Activated CD8-positive, alpha-beta T cell treated with anti-CD3 and anti-CD28 coated beads for 36 hours (primary cell): ENCODE measurements around the gene KLHDC3. TPM values are rescaled to one million over a fixed set of nuclear protein-coding genes. Genes with fewer than 3 reads are reported as not detected.

Source experiments
- ATAC-seq: fragments of 200-7000 bp; cut with Tn5 transposase; one replicate; pipeline ENCODE4 v1.10.0; 2021; ENCODE audit warnings: mild to moderate bottlenecking, moderate library complexity
- CTCF ChIA-PET: fragments of 350-600 bp; sonication (Branson Sonifier 250); formaldehyde crosslinking; loops from one replicate; lab custom pipeline; 2021; ENCODE audit warnings: antibody characterized with exemption; lab: Charles Lee
- POLR2A ChIA-PET: fragments of 350-600 bp; sonication (Branson Sonifier 250); formaldehyde crosslinking; loops from one replicate; lab custom pipeline; 2021; ENCODE audit warnings: antibody characterized with exemption; lab: Charles Lee
- DNase-seq: peaks from one replicate; pipeline ENCODE4 v3.0.0-alpha.2; 2020
- H3K27ac Mint-ChIP-seq: one replicate; pipeline ENCODE4 v1.8.0; 2021; ENCODE audit warnings: mild to moderate bottlenecking, mixed read lengths
- H3K27me3 Mint-ChIP-seq: one replicate; pipeline ENCODE4 v1.8.0; 2021; ENCODE audit warnings: mixed read lengths
- H3K36me3 Mint-ChIP-seq: one replicate; pipeline ENCODE4 v1.8.0; 2021; ENCODE audit warnings: low read depth, mixed read lengths
- H3K4me1 Mint-ChIP-seq: one replicate; pipeline ENCODE4 v1.8.0; 2021; ENCODE audit warnings: low read depth, mixed read lengths
- H3K4me3 Mint-ChIP-seq: one replicate; pipeline ENCODE4 v1.8.0; 2021; ENCODE audit warnings: mild to moderate bottlenecking, moderate library complexity, mixed read lengths
- H3K9me3 Mint-ChIP-seq: one replicate; pipeline ENCODE4 v1.8.0; 2021; ENCODE audit warnings: mixed read lengths
- intact Hi-C: fragments of 100-400 bp; cut with micrococcal nuclease; formaldehyde crosslinking; loops from one replicate; pipeline ENCODE4 v1.10.0; 2022
- total RNA-seq, 2 experiments: library from RNA; stranded (reverse); gene quantifications; one replicate each; pipeline ENCODE4 v1.2.3, GENCODE V29; 2021
- TF ChIP-seq, protein P1 (sequence below): fragments of 200-600 bp; IDR thresholded peaks from one replicate; pipeline ENCODE4 v1.8.0; 2022; ENCODE audit warnings: antibody characterized with exemption, mild to moderate bottlenecking

Gene KLHDC3
- total RNA-seq, 2 experiments from 2014 or later, result 58.6 to 64.0 TPM

GRCh38 chr6:42969431-42969830 lies 44.6 kb upstream of the KLHDC3 start:
- CTCF ChIA-PET, result no interaction called here
- intact Hi-C loops, result no loop called here
- H3K4me3 Mint-ChIP-seq, result no peak overlapping the region

GRCh38 chr6:42969934-42970333 lies 44.1 kb upstream of the KLHDC3 start:
- TF ChIP-seq, protein P1, sequence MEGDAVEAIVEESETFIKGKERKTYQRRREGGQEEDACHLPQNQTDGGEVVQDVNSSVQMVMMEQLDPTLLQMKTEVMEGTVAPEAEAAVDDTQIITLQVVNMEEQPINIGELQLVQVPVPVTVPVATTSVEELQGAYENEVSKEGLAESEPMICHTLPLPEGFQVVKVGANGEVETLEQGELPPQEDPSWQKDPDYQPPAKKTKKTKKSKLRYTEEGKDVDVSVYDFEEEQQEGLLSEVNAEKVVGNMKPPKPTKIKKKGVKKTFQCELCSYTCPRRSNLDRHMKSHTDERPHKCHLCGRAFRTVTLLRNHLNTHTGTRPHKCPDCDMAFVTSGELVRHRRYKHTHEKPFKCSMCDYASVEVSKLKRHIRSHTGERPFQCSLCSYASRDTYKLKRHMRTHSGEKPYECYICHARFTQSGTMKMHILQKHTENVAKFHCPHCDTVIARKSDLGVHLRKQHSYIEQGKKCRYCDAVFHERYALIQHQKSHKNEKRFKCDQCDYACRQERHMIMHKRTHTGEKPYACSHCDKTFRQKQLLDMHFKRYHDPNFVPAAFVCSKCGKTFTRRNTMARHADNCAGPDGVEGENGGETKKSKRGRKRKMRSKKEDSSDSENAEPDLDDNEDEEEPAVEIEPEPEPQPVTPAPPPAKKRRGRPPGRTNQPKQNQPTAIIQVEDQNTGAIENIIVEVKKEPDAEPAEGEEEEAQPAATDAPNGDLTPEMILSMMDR, result no peak
- H3K4me1 Mint-ChIP-seq, result peaks cover 21% of the 10 kb centered on the region
- H3K27me3 Mint-ChIP-seq, result no peaks in the 10 kb centered on the region
- ATAC-seq (no peak), DNase-seq (no peak)
- H3K36me3 Mint-ChIP-seq, result peaks cover 5% of the 10 kb centered on the region
- intact Hi-C loops, result no loop called here
- H3K4me3 Mint-ChIP-seq, result no peak overlapping the region
- ChIA-PET POLR2A (interaction anchor here (1.0 to 4.5 kb wide), 4 partner anchors 9 to 20 kb away, joined by 3 to 21 read pairs (median 3); partner anchors contain the start of gene PEX6), CTCF (interaction anchor here (1.0 kb wide), 1 partner anchor 21 kb away, joined by 3 read pairs; no protein-coding TSS in a partner anchor)
- no peaks in the 10 kb centered on the region for H3K9me3 Mint-ChIP-seq
- no peak overlapping the region for H3K27ac Mint-ChIP-seq

More at GRCh38 chr6:42969431-42969830, 44.6 kb upstream of the KLHDC3 start:
- H3K9me3 Mint-ChIP-seq, result no peaks in the 10 kb centered on the region
- DNase-seq, result no peak
- TF ChIP-seq, protein P1, result no peak
- POLR2A ChIA-PET, result interaction anchor here (1.0 to 4.5 kb wide), 3 partner anchors 10 to 14 kb away, joined by 3 to 21 read pairs (median 3); partner anchors contain the start of gene PEX6
- peaks cover 2% of the 10 kb centered on the region for H3K36me3 Mint-ChIP-seq
- H3K27ac Mint-ChIP-seq, result no peak overlapping the region
- ATAC-seq, result no peak
- H3K27me3 Mint-ChIP-seq, result no peaks in the 10 kb centered on the region
- peaks cover 17% of the 10 kb centered on the region for H3K4me1 Mint-ChIP-seq

DNA sequence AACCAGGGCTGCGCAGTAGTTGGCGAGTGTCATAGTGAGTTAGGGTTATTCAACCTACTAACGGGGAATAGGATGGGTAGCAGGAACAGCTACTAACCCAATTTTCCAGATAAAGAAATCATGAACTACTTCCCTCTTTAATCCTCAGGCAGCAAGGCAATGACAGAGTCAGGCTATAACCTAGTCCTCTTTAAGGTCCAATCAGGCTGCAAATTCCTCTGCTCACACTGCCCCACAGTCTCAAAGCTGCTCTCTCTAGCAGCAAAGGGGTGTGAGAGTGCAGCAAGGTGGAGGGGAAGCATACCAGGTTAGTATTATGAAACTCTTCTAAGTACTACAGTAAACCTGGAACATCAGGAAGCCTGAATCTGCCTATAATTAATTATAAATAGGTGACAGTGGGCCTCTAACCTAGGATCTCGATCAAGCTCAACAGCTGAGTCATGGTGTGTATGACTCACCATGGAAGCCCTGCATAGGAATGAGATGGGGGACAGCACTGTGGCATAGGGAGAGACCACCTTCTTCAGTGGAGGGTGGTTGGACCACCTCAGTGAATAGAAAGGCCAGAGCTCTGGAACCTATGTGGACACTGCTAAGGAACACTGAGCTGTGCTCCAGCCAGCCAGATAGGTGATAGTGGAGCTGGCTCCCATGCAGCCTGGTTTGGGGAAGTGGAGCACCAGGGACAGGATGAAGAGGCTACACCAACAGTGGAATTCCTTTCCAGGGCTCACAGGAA lies 43.0 kb upstream of the KLHDC3 start:
- no peak overlapping the region for H3K4me3 Mint-ChIP-seq
- POLR2A ChIA-PET, result interaction anchor here (1.2 to 4.5 kb wide), 3 partner anchors 8 to 19 kb away, joined by 3 to 21 read pairs (median 3); partner anchors contain the start of gene PEX6
- DNase-seq (peak; percentile 59), ATAC-seq (peak; percentile 75)
- TF ChIP-seq, protein P1, result no peak
- peaks cover 29% of the 10 kb centered on the region for H3K4me1 Mint-ChIP-seq
- no peaks in the 10 kb centered on the region for H3K27me3 Mint-ChIP-seq
- CTCF ChIA-PET, result interaction anchor here (0.9 to 1.5 kb wide), 3 partner anchors 10 to 50 kb away, joined by 3 to 4 read pairs (median 3); partner anchors contain the start of gene RRP36
- H3K36me3 Mint-ChIP-seq, result peaks cover 8% of the 10 kb centered on the region
- intact Hi-C loops, result no loop called here
- H3K9me3 Mint-ChIP-seq, result no peaks in the 10 kb centered on the region
- H3K27ac Mint-ChIP-seq, result no peak overlapping the region

DNA sequence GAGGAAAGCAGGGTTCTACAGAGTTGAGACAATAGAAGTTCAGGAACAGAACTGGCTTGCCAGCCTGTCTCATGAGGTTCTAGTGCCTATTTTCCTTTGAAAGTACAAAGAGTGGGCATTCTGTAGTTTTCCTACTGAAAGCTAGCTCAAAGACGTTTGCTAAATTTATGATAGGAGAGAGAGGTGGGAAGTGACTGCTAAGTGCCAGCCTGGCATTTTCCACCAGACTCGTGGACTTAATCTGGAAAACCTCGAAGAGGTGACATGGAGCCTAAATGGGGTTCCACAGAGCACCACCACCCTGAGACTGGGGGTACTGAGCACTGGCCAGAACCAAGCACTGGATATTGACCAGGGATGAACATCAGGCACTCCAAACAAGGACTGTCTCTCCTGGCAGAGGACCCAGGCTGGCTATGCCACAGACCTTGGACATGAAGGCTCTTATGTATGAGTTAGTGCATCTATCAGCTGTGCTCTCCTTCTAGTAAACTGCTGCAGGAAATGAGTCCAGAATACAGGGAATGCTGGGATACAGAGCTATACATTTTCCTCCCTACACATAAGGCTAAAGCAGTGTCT lies 42.2 kb upstream of the KLHDC3 start:
- ChIA-PET CTCF (interaction anchor here (0.9 to 1.5 kb wide), 2 partner anchors 11 to 49 kb away, joined by 3 to 4 read pairs; partner anchors contain the start of gene RRP36), POLR2A (interaction anchor here (4.5 kb wide), 1 partner anchor 8 kb away, joined by 21 read pairs; the partner anchor contains the start of gene PEX6)
- intact Hi-C loops, result no loop called here
- peaks cover 37% of the 10 kb centered on the region for H3K4me1 Mint-ChIP-seq
- H3K9me3 Mint-ChIP-seq, result no peaks in the 10 kb centered on the region
- H3K27me3 Mint-ChIP-seq, result no peaks in the 10 kb centered on the region
- H3K4me3 Mint-ChIP-seq, result no peak overlapping the region
- TF ChIP-seq, protein P1, result no peak
- peaks cover 12% of the 10 kb centered on the region for H3K36me3 Mint-ChIP-seq
- ATAC-seq, result no peak
- H3K27ac Mint-ChIP-seq, result no peak overlapping the region
- DNase-seq, result no peak
